ENCODE measurements around the gene JAZF1. TPM values are rescaled to one million over a fixed set of nuclear protein-coding genes. Genes with fewer than 3 reads are reported as not detected.

Gene JAZF1
- total RNA-seq, 1 donor from 2014 or later: 29.4 TPM

DNA sequence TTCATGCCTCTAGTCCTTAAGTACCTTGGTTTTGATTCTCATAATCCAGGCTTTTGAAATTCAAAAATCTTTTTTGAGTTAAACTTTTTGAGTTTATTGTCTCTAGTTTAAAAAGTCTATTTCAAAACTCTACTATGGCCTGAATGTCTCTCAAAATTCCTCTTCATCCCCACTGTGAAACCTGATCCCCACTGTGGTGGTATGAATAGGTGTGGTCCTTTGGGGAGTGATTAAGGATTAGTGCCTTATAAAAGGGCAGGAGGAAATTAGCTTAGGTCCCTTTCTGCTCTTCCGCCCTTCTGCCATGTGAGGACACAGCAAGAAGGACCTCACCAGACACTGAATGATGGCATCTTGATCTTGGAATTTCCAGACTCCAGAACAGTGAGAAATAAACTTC lies 44.1 kb upstream of the JAZF1 start:
- no peaks in the 10 kb centered on the region for H3K4me1 ChIP-seq
- TF ChIP-seq CTCF (IDR thresholded peaks at IDR 0.05; ENCODE audit: borderline replicate concordance): no peak
- H3K27me3 ChIP-seq (ENCODE audit: low read depth): no peaks in the 10 kb centered on the region

DNA sequence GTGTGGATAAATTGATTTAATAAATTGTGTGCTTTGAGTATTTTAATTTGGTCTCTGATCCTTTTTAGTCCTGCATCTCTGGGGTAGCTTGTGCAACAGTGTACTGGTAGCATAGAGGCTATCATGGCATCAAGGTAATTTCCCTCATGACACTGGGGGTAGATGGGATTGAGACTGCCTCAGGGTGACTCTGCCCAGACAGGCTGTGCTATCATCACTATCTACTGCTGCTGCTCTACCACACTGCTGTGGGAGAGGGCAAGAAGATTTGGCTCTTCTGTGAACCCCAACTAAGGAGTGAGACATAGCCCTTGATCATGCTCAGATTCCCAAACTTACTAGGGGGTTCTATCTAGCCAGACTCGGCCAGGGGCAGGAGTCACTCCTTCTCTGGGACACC lies 43.6 kb upstream of the JAZF1 start:
- H3K4me1 ChIP-seq: no peaks in the 10 kb centered on the region
- TF ChIP-seq CTCF (IDR thresholded peaks at IDR 0.05; ENCODE audit: borderline replicate concordance): no peak
- H3K27me3 ChIP-seq (ENCODE audit: low read depth): no peaks in the 10 kb centered on the region
- no peaks in the 10 kb centered on the region for H3K9me3 ChIP-seq (replicated peaks)
- H3K36me3 ChIP-seq: no peaks in the 10 kb centered on the region
- intact Hi-C loops (cut with micrococcal nuclease): no loop called here
- H3K4me3 ChIP-seq: no peak overlapping the region
- DNase-seq: no peak
- no peak overlapping the region for H3K27ac ChIP-seq (replicated peaks)

More for the DNA sequence above, 44.1 kb upstream of the JAZF1 start:
- Histone ChIP-seq H3K27ac (replicated peaks) (no peak overlapping the region), H3K9me3 (replicated peaks) (no peaks in the 10 kb centered on the region), H3K36me3 (no peaks in the 10 kb centered on the region), H3K4me3 (no peak overlapping the region)
- intact Hi-C loops (cut with micrococcal nuclease): no loop called here
- DNase-seq: no peak

DNA sequence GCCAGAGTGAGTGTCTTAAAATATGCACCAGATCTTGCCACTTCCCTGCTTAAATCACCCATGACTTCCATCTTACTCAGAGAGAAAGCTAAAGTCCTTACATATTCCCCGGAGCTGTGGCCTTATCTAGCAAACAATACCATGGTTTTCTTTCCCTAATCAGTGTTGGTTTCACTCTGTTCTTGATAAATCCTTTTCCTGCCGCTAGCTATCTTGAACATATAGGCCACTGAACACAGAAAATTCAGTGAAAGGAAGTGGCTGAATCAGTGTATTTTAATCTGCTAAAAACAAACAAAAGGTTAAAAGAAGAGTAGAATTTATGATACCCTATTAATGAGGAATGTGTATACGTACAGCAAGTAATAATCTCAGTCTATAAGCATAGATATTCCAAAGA lies 42.0 kb upstream of the JAZF1 start:
- no peak for TF ChIP-seq CTCF (IDR thresholded peaks at IDR 0.05; ENCODE audit: borderline replicate concordance)
- no peak overlapping the region for H3K4me3 ChIP-seq
- H3K27me3 ChIP-seq (ENCODE audit: low read depth): no peaks in the 10 kb centered on the region
- no peaks in the 10 kb centered on the region for H3K9me3 ChIP-seq (replicated peaks)
- intact Hi-C loops (cut with micrococcal nuclease): no loop called here
- no peaks in the 10 kb centered on the region for H3K36me3 ChIP-seq
- H3K27ac ChIP-seq (replicated peaks): no peak overlapping the region
- H3K4me1 ChIP-seq: no peaks in the 10 kb centered on the region
- DNase-seq: no peak

DNA sequence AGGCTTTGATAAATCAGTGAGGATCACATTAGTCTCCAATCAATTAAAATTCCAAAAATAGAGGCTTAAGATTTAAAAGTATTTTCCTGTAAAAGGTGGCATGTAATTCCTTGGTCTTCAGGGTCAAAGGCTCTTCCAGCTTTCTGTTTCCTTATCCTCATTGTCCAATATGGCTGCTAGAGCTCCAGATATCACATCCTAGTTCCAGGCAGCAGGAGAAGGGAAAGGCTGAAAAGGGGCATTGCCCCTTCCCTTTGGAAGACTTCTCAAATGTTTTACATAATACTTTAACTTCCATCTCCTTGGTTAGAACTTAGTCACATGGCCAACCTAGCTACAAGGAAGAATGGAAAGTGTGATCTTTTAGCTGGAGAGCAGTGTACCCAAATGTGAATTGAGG lies 39.2 kb upstream of the JAZF1 start:
- TF ChIP-seq CTCF (IDR thresholded peaks at IDR 0.05; ENCODE audit: borderline replicate concordance): no peak
- Histone ChIP-seq H3K27ac (replicated peaks) (no peak overlapping the region), H3K36me3 (no peaks in the 10 kb centered on the region), H3K27me3 (ENCODE audit: low read depth) (no peaks in the 10 kb centered on the region), H3K4me3 (no peak overlapping the region), H3K9me3 (replicated peaks) (no peaks in the 10 kb centered on the region), H3K4me1 (no peaks in the 10 kb centered on the region)
- intact Hi-C loops (cut with micrococcal nuclease): no loop called here
- DNase-seq: no peak

- no peak for DNase-seq
- no peaks in the 10 kb centered on the region for H3K36me3 ChIP-seq
- no peaks in the 10 kb centered on the region for H3K9me3 ChIP-seq (replicated peaks)
- no peak for TF ChIP-seq CTCF (IDR thresholded peaks at IDR 0.05; ENCODE audit: borderline replicate concordance)
- H3K27ac ChIP-seq (replicated peaks): no peak overlapping the region
- no peaks in the 10 kb centered on the region for H3K4me1 ChIP-seq
- intact Hi-C loops (cut with micrococcal nuclease): no loop called here
- no peak overlapping the region for H3K4me3 ChIP-seq
- no peaks in the 10 kb centered on the region for H3K27me3 ChIP-seq (ENCODE audit: low read depth)
Measured at GRCh38 chr7:28217143-28217542, 36.5 kb upstream of the JAZF1 start.

GRCh38 chr7:28211006-28211405 lies 30.4 kb upstream of the JAZF1 start:
- Histone ChIP-seq H3K4me1 (no peaks in the 10 kb centered on the region), H3K9me3 (replicated peaks) (no peaks in the 10 kb centered on the region), H3K27me3 (ENCODE audit: low read depth) (no peaks in the 10 kb centered on the region), H3K36me3 (no peaks in the 10 kb centered on the region), H3K27ac (replicated peaks) (no peak overlapping the region), H3K4me3 (no peak overlapping the region)
- DNase-seq: no peak
- no peak for TF ChIP-seq CTCF (IDR thresholded peaks at IDR 0.05; ENCODE audit: borderline replicate concordance)
- intact Hi-C loops (cut with micrococcal nuclease): no loop called here

All from left ventricle myocardium inferior (tissue), 1 donor.